HG02763 (cell line): ENCODE measurements around the gene TNC.

ENCODE experiments used
- ATAC-seq: cut with Tn5 transposase; IDR thresholded peaks from one replicate; pipeline ENCODE4 v1.9.1; 2021; ENCODE audit warnings: mild to moderate bottlenecking, moderate library complexity; ENCODE audit not compliant: unreplicated experiment

The TNC gene

GRCh38 chr9:114981063-114981462 is 136.9 kb downstream of the TNC start:
- ATAC-seq = no peak

DNA sequence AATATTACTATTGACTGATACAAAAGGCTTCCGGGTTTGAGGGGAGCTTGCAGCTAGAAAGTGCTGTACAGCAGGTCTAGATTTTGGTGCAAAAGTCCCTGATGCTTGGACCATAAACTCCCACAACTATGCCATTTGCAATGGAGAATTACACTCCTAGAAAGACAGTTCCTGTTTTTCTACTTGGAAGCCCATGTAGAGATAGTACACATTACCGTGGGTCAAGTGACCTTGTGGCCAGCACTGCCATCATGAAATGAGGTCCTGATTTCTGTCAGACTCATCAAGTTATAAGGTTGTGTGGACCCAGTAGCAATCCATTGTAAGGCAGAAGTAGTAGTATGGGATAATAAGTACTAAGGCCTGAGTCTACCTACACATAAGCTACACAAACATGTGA is 144.7 kb downstream of the TNC start:
- no peak for ATAC-seq

DNA sequence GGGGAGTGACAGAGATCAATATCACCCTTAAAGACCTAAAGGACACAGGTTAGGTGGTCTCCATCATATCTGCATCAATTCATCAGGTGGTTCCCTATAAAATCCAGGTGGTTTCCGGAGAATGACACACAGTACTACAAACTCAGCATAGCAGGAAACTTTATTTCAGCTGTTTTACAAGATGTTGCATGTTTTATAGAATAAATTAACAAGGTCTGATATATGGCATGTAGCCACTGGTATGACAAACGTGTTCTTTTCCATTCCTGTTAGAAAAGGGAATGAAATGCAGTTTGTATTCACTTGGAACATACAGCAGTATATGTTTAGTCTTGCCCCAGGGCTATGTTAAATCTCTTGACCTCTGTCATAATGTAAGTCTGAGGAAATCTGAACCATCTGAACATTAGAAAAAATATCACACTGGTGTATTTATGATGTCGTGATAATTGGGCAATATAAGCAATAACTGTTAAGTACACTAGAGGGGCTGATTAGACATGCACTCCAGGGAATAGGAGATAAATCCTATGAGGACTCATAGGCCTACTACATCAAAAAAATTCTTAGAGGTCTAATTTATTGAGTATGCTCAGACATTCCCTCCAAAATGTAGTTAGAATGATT is 145.3 kb downstream of the TNC start:
- no peak for ATAC-seq
